GM18502 (cell line): Measurements from ENCODE around the gene SLC1A3.

Experiments
- ATAC-seq: cut with Tn5 transposase; IDR thresholded peaks from one replicate; pipeline ENCODE4 v1.9.1; 2021; ENCODE audit warnings: mild to moderate bottlenecking; ENCODE audit not compliant: unreplicated experiment, poor library complexity

SLC1A3 gene

GRCh38 chr5:36705055-36705454 is 98.6 kb downstream of the SLC1A3 start:
- ATAC-seq = no peak

GRCh38 chr5:36706662-36707061 is 100.3 kb downstream of the SLC1A3 start:
- no peak for ATAC-seq

GRCh38 chr5:36708996-36709395 is 102.6 kb downstream of the SLC1A3 start:
- no peak for ATAC-seq

GRCh38 chr5:36710039-36710438 is 103.6 kb downstream of the SLC1A3 start:
- ATAC-seq = no peak

- ATAC-seq = no peak
Observed at GRCh38 chr5:36712706-36713105, 106.3 kb downstream of the SLC1A3 start.

- ATAC-seq = no peak
Observed at GRCh38 chr5:36713541-36713940, 107.1 kb downstream of the SLC1A3 start.

- no peak for ATAC-seq
Observed at GRCh38 chr5:36717131-36717695, 110.8 kb downstream of the SLC1A3 start.

- ATAC-seq = no peak
Observed at GRCh38 chr5:36719282-36719681, 112.9 kb downstream of the SLC1A3 start.

- peak; percentile 15 for ATAC-seq
Observed at GRCh38 chr5:36720688-36721087, 114.3 kb downstream of the SLC1A3 start.

- no peak for ATAC-seq
Observed at GRCh38 chr5:36721664-36722235, 115.3 kb downstream of the SLC1A3 start.

GRCh38 chr5:36722900-36723299 is 116.5 kb downstream of the SLC1A3 start:
- peak; percentile 28 for ATAC-seq

- peak; percentile 47 for ATAC-seq
Observed at GRCh38 chr5:36723912-36724311, 117.5 kb downstream of the SLC1A3 start.

GRCh38 chr5:36724467-36725332 is 118.3 kb downstream of the SLC1A3 start:
- peak; percentile 79 for ATAC-seq

GRCh38 chr5:36726317-36726716 is 119.9 kb downstream of the SLC1A3 start:
- no peak for ATAC-seq

- no peak for ATAC-seq
Observed at GRCh38 chr5:36726767-36727166, 120.4 kb downstream of the SLC1A3 start.

GRCh38 chr5:36728697-36729543 is 122.5 kb downstream of the SLC1A3 start:
- ATAC-seq = no peak

- ATAC-seq = no peak
Observed at GRCh38 chr5:36730537-36731216, 124.3 kb downstream of the SLC1A3 start.

GRCh38 chr5:36733183-36733582 is 126.8 kb downstream of the SLC1A3 start:
- no peak for ATAC-seq

GRCh38 chr5:36734422-36734821 is 128.0 kb downstream of the SLC1A3 start:
- no peak for ATAC-seq

GRCh38 chr5:36735891-36736290 is 129.5 kb downstream of the SLC1A3 start:
- ATAC-seq = no peak
